NB4 (cell line): ENCODE results near the gene GLS.

Experiments used
- DNase-seq: peaks from one replicate; pipeline ENCODE4 v3.0.0; 2010; ENCODE audit warnings: low read depth
- H3K4me3 ChIP-seq: one replicate; pipeline ENCODE4 v1.5.1; 2011; ENCODE audit warnings: mild to moderate bottlenecking, low read depth, low read length, moderate library complexity
- CTCF ChIP-seq: IDR thresholded peaks from one replicate; pipeline ENCODE4 v1.5.1; 2012; ENCODE audit warnings: low read depth, low read length
- MAX ChIP-seq: IDR thresholded peaks from 2 replicates; pipeline ENCODE4 v1.6.1; 2011; ENCODE audit warnings: low read depth, low read length
- MYC ChIP-seq: IDR thresholded peaks from 2 replicates; pipeline ENCODE4 v1.6.1; 2011; ENCODE audit warnings: low read depth, low read length
- POLR2A ChIP-seq: IDR thresholded peaks from 2 replicates; pipeline ENCODE4 v1.6.1; 2011; ENCODE audit warnings: mild to moderate bottlenecking; ENCODE audit not compliant: insufficient read length; ENCODE audit errors: extremely low read depth

GLS gene

DNA sequence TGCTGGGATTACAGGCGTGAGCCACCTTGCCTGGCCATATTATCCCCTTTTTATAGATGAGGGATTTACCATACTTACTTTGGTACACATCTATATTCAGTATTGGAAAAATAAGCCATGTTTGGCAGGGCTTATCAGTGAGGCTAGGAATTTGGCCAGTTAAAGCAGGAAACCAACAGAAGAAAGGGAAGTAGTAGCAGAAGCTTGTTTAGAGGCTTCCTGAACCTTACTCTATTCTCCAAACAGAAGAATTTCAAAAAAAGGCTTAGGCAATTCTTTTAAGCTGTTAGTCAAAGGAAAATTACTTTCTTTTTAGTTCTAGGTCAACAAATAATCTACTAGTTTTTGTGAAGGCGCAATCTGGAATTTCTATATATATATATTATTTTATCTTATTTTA is 3.2 kb upstream of the GLS start:
- DNase-seq = peak; percentile 38
- no peak for TF ChIP-seq CTCF
- no peak for TF ChIP-seq MAX
- TF ChIP-seq POLR2A = no peak
- TF ChIP-seq MYC = no peak
- H3K4me3 ChIP-seq = no peak overlapping the region

GRCh38 chr2:190879474-190880377 is 895 bp upstream of the GLS start:
- DNase-seq = no peak
- H3K4me3 ChIP-seq = peak overlapping the region; percentile 74
- TF ChIP-seq MAX (no peak), CTCF (no peak), MYC (no peak), POLR2A (no peak)

GRCh38 chr2:190881084-190881597 is 520 bp downstream of the GLS start:
- TF ChIP-seq POLR2A (no peak), CTCF (no peak), MAX (no peak; the same call in 1 of the 2 replicates), MYC (no peak)
- no peak for DNase-seq
- peak overlapping the region; percentile 92 for H3K4me3 ChIP-seq

- TF ChIP-seq MYC (peak; percentile 92), POLR2A (peak; percentile 43), CTCF (no peak), MAX (peak; percentile 95)
- peak; percentile 87 for DNase-seq
- H3K4me3 ChIP-seq = peak overlapping the region; percentile 92
Observed at GRCh38 chr2:190881598-190882410, 1.2 kb downstream of the GLS start.

DNA sequence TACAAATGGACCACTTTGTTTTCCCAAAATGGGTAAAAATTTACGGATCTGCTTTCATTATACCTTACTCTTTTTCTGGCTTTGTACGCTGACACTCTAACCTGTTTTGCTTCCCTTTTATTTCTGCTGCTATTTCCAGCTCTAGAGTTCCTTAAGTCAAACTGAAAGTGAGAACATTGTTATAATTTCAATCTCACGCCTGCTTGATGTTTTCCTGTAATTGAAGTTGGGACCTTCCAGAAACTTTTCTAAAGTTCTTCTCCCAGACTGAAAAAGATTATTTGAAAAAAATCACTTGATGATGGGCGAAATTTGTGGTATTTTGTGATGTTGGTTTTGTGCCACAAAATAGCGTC is 1.8 kb downstream of the GLS start:
- TF ChIP-seq MYC (no peak), POLR2A (no peak), CTCF (no peak), MAX (no peak)
- peak overlapping the region; percentile 92 for H3K4me3 ChIP-seq
- DNase-seq = no peak
